HEK293 (cell line): Measurements from ENCODE around the gene TMEM213.

Source experiments
- CTCF ChIA-PET: fragments of 350-600 bp; formaldehyde crosslinking; extraction: SDS; loops from one replicate; lab custom pipeline; 2021; ENCODE audit warnings: antibody characterized with exemption; lab: Yijun Ruan, JAX
- POLR2A ChIA-PET: fragments of 300-600 bp; formaldehyde crosslinking; extraction: SDS; loops from one replicate; lab custom pipeline; 2020; ENCODE audit warnings: antibody characterized with exemption, inconsistent platforms; lab: Yijun Ruan, JAX
- H3K27ac ChIP-seq: fragments of 200-500 bp; sonication (Bioruptor generic); 2 replicates; pipeline ENCODE4 v1.5.1; 2014; ENCODE audit warnings: low read depth, low read length, control low read depth, inconsistent platforms; ENCODE audit errors: extremely low read depth
- H3K36me3 ChIP-seq, 2 experiments: fragments of 200-500 bp in 1 of 2; sonication (Bioruptor generic) in 1 of 2; 1 replicate in 1 of 2; 2 replicates in 1 of 2; pipeline ENCODE4 v1.5.1; 2014 to 2017; ENCODE audit warnings: inconsistent platforms in 2 of 2, low read length in 2 of 2; ENCODE audit not compliant: control insufficient read depth in 2 of 2, insufficient read depth in 1 of 2
- H3K4me1 ChIP-seq: fragments of 200-500 bp; sonication (Bioruptor generic); 2 replicates; pipeline ENCODE4 v1.5.1; 2014; ENCODE audit warnings: mild to moderate bottlenecking, low read length, inconsistent platforms; ENCODE audit not compliant: control insufficient read depth, insufficient read depth
- H3K4me3 ChIP-seq: 2 replicates; pipeline ENCODE4 v1.5.1; 2011; ENCODE audit warnings: low read depth, mild to moderate bottlenecking, control low read depth, low read length, moderate library complexity
- H3K9me3 ChIP-seq: fragments of 200-500 bp; sonication (Bioruptor generic); 2 replicates; pipeline ENCODE4 v1.5.1; 2014; ENCODE audit warnings: low read depth, low read length, inconsistent platforms; ENCODE audit not compliant: control insufficient read depth, insufficient read depth
- RBAK ChIP-seq: fragments of 450-650 bp; formaldehyde crosslinking; IDR thresholded peaks from 2 replicates; pipeline ENCODE4 v1.5.1; 2016; ENCODE audit warnings: missing biosample characterization, missing genetic modification characterization
- SCRT1 ChIP-seq: fragments of 450-650 bp; formaldehyde crosslinking; IDR thresholded peaks from 2 replicates; pipeline ENCODE4 v1.5.1; 2016; ENCODE audit warnings: missing biosample characterization, missing genetic modification characterization, borderline replicate concordance
- ZBTB7A ChIP-seq: fragments of 450-650 bp; formaldehyde crosslinking; IDR thresholded peaks from 2 replicates; pipeline ENCODE4 v1.5.1; 2016; ENCODE audit warnings: low read depth, missing biosample characterization, missing genetic modification characterization
- ZEB2 ChIP-seq: fragments of 450-650 bp; formaldehyde crosslinking; IDR thresholded peaks from 2 replicates; pipeline ENCODE4 v1.5.1; 2016; ENCODE audit warnings: missing biosample characterization, missing genetic modification characterization
- ZFHX2 ChIP-seq: fragments of 450-650 bp; formaldehyde crosslinking; conservative IDR thresholded peaks from 2 replicates; pipeline ENCODE4 v1.5.1; 2016; ENCODE audit warnings: missing biosample characterization, missing genetic modification characterization
- ZFP41 ChIP-seq: fragments of 450-650 bp; formaldehyde crosslinking; IDR thresholded peaks from 2 replicates; pipeline ENCODE4 v1.5.1; 2016; ENCODE audit warnings: missing biosample characterization, missing genetic modification characterization, borderline replicate concordance
- ZNF114 ChIP-seq: fragments of 450-650 bp; formaldehyde crosslinking; IDR thresholded peaks from 2 replicates; pipeline ENCODE4 v1.5.0; 2017; ENCODE audit warnings: missing biosample characterization, missing genetic modification characterization
- ZNF146 ChIP-seq: fragments of 450-650 bp; formaldehyde crosslinking; IDR thresholded peaks from 2 replicates; pipeline ENCODE4 v1.5.1; 2016; ENCODE audit warnings: missing biosample characterization, missing genetic modification characterization
- ZNF169 ChIP-seq: fragments of 450-650 bp; formaldehyde crosslinking; IDR thresholded peaks from 2 replicates; pipeline ENCODE4 v1.5.1; 2016; ENCODE audit warnings: missing biosample characterization, missing genetic modification characterization
- ZNF211 ChIP-seq: fragments of 450-650 bp; formaldehyde crosslinking; IDR thresholded peaks from 2 replicates; pipeline ENCODE4 v1.5.1; 2016; ENCODE audit warnings: low read depth, missing biosample characterization, missing genetic modification characterization
- ZNF548 ChIP-seq: fragments of 450-650 bp; formaldehyde crosslinking; IDR thresholded peaks from 2 replicates; pipeline ENCODE4 v1.5.1; 2016; ENCODE audit warnings: missing biosample characterization, missing genetic modification characterization
- ZNF571 ChIP-seq: fragments of 450-650 bp; formaldehyde crosslinking; IDR thresholded peaks from 2 replicates; pipeline ENCODE4 v1.5.0; 2017; ENCODE audit warnings: missing biosample characterization, missing genetic modification characterization
- ZNF610 ChIP-seq: fragments of 450-650 bp; formaldehyde crosslinking; IDR thresholded peaks from 2 replicates; pipeline ENCODE4 v1.5.1; 2016; ENCODE audit warnings: missing biosample characterization, missing genetic modification characterization, borderline replicate concordance
- ZNF654 ChIP-seq: fragments of 450-650 bp; formaldehyde crosslinking; IDR thresholded peaks from 2 replicates; pipeline ENCODE4 v1.5.1; 2016; ENCODE audit warnings: low read depth, missing biosample characterization, missing genetic modification characterization
- ZNF777 ChIP-seq: fragments of 450-650 bp; formaldehyde crosslinking; IDR thresholded peaks from 2 replicates; pipeline ENCODE4 v1.5.1; 2017; ENCODE audit warnings: missing biosample characterization, missing genetic modification characterization, borderline replicate concordance
- ZNF791 ChIP-seq: fragments of 450-650 bp; formaldehyde crosslinking; IDR thresholded peaks from 2 replicates; pipeline ENCODE4 v1.5.1; 2016; ENCODE audit warnings: missing biosample characterization, missing genetic modification characterization
- TF ChIP-seq, protein P1 (sequence below): fragments of 450-650 bp; formaldehyde crosslinking; IDR thresholded peaks from 2 replicates; pipeline ENCODE4 v1.5.0; 2017; ENCODE audit warnings: missing biosample characterization, missing genetic modification characterization, borderline replicate concordance
- TF ChIP-seq, protein P2 (sequence below): fragments of 450-650 bp; formaldehyde crosslinking; IDR thresholded peaks from 2 replicates; pipeline ENCODE4 v1.5.1; 2016; ENCODE audit warnings: missing biosample characterization, missing genetic modification characterization, borderline replicate concordance

Gene TMEM213

DNA sequence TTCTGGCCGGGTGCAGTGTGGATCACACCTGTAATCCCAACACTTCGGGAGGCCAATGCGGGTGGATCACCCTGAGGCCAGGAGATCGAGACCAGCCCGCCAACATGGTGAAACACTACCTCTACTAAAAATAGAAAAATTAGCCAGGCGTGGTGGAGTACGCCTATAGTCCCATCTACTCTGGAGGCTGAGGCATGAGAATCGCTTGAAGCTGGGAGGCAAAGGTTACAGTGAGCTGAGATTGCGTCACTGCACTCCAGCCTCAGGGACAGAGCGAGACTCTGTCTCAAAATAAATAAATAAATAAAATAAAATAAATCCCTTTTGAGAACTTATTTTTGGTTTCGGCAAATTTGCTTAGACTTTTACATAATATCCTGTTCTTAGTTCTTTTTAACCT is 31.5 kb downstream of the TMEM213 start:
- POLR2A ChIA-PET: no interaction called here
- Histone ChIP-seq H3K9me3 (no peaks in the 10 kb centered on the region), H3K36me3 (no peaks in the 10 kb centered on the region), H3K27ac (no peak overlapping the region), H3K4me3 (no peak overlapping the region), H3K4me1 (no peaks in the 10 kb centered on the region)
- CTCF ChIA-PET: interaction anchor here (0.6 kb wide), 1 partner anchor 13 kb away, joined by 3 read pairs; no protein-coding TSS in a partner anchor
- TF ChIP-seq ZNF610 (tag by site-specific recombination): no peak

DNA sequence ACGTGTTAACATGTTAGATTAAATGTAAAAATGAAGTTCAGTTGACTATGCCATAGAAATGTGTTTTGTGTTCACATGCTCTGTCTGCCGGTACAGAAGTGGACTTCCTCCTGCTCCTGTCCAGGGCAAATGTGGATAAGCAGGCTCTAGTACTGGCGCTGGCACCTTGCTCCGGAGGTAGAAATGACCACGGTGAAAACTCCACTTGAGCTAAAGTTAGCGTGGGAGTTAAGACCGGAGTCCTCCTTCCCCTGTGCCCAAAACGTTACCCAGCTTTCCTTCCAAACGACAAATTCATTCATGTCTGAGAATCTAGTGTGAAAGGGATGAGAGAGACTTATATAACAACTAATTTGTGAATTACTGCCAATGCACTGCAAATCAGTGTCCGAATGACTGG is 35.2 kb downstream of the TMEM213 start:
- Histone ChIP-seq H3K36me3 (peaks cover 0 to 25% of the 10 kb centered on the region in 2 experiments; a peak in 1 of 3 replicates), H3K4me1 (0 out of 2 replicates have a peak, but pooled peaks cover 3% of the 10 kb centered on the region), H3K9me3 (no peaks in the 10 kb centered on the region), H3K27ac (no peak overlapping the region), H3K4me3 (no peak overlapping the region)
- ChIA-PET POLR2A (no interaction called here), CTCF (no interaction called here)
- TF ChIP-seq ZNF169 (tag by site-specific recombination): no peak

DNA sequence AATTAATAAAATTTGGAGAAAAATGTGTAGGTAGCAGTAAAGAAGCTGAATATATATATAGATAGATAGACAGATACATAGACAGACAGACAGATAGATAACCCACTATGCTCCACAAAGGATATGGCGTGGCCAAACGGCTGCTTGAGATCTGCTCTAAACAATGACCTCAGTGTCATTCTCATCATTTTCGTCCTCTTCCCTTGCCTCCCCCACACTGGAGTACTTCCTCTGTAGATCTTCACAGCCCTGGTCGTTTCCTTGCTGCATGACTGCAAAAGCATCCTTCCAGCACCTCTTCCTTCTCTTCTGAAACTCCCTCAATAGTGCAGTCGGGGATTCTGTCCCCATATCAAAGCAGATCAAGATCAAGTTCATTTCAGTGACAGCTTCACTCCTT is 35.8 kb downstream of the TMEM213 start:
- no peak overlapping the region for H3K4me3 ChIP-seq
- TF ChIP-seq RBAK: no peak
- TF ChIP-seq, all 188 proteins: peak for 0
- ChIA-PET POLR2A (no interaction called here), CTCF (no interaction called here)
- peaks cover 3% of the 10 kb centered on the region; the same call in 1 of the 2 replicates for H3K4me1 ChIP-seq
- no peaks in the 10 kb centered on the region for H3K9me3 ChIP-seq
- peaks cover 0 to 25% of the 10 kb centered on the region in 2 experiments; a peak in 1 of 3 replicates for H3K36me3 ChIP-seq
- H3K27ac ChIP-seq: no peak overlapping the region

DNA sequence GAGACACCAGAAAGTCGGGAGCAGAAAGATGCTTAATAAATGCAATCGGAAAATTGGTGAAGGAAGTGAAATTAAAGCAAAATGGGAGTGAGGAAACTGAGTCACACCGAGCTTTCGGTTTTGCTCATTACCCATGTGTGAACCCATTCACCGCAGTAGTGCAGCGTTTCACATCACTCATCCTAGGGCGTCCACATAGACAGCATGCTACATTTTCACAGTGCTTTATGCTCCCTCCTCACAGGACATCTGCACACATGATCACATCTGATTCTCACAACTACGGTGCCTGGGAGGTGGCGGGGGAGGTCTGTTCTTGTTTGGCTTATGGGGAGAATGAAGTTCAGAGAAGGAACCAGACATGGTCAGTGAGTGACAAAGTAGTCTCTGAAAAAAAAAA is 36.8 kb downstream of the TMEM213 start:
- Histone ChIP-seq H3K4me1 (peaks cover 3% of the 10 kb centered on the region; the same call in 1 of the 2 replicates), H3K9me3 (no peaks in the 10 kb centered on the region), H3K4me3 (no peak overlapping the region), H3K27ac (no peak overlapping the region), H3K36me3 (peaks cover 0 to 25% of the 10 kb centered on the region in 2 experiments; a peak in 1 of 3 replicates)
- POLR2A ChIA-PET: no interaction called here
- CTCF ChIA-PET: no interaction called here
- TF ChIP-seq ZNF548 (tag by site-specific recombination) (no peak), ZEB2 (no peak)

DNA sequence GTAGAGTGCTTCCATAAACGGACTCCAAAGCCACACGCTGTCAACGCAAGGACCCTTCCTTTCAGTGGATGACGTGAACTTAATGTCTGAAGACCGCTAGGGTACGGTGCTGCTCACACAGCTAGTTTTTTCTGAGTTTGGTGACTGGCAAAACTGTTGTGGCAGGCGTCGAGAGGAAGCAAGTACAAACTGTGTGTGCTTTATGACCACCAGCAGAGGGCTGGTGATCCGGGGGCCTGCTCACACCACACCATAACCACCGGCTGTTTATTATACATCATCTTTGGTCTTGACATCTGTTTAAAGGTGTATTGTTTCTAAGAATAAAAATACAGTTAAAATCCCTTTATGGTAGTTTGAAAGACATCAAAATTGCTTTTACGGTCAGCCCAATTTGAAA is 37.3 kb downstream of the TMEM213 start:
- CTCF ChIA-PET: no interaction called here
- Histone ChIP-seq H3K4me1 (peaks cover 3% of the 10 kb centered on the region; the same call in 1 of the 2 replicates), H3K27ac (no peak overlapping the region), H3K36me3 (peaks cover 0 to 26% of the 10 kb centered on the region in 2 experiments; a peak in 1 of 3 replicates), H3K9me3 (no peaks in the 10 kb centered on the region), H3K4me3 (no peak overlapping the region)
- POLR2A ChIA-PET: no interaction called here
- no peak for TF ChIP-seq ZNF211
- TF ChIP-seq ZNF114: no peak
- no peak for TF ChIP-seq ZFP41 (tag by site-specific recombination)
- no peak for TF ChIP-seq ZNF169 (tag by site-specific recombination)
- TF ChIP-seq, protein P1, sequence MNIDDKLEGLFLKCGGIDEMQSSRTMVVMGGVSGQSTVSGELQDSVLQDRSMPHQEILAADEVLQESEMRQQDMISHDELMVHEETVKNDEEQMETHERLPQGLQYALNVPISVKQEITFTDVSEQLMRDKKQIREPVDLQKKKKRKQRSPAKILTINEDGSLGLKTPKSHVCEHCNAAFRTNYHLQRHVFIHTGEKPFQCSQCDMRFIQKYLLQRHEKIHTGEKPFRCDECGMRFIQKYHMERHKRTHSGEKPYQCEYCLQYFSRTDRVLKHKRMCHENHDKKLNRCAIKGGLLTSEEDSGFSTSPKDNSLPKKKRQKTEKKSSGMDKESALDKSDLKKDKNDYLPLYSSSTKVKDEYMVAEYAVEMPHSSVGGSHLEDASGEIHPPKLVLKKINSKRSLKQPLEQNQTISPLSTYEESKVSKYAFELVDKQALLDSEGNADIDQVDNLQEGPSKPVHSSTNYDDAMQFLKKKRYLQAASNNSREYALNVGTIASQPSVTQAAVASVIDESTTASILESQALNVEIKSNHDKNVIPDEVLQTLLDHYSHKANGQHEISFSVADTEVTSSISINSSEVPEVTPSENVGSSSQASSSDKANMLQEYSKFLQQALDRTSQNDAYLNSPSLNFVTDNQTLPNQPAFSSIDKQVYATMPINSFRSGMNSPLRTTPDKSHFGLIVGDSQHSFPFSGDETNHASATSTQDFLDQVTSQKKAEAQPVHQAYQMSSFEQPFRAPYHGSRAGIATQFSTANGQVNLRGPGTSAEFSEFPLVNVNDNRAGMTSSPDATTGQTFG: no peak
- no peak for TF ChIP-seq ZNF548 (tag by site-specific recombination)
- no peak for TF ChIP-seq ZNF777 (tag by site-specific recombination)
- TF ChIP-seq ZFHX2: no peak
- TF ChIP-seq ZNF146 (tag by site-specific recombination): no peak
- TF ChIP-seq ZNF571 (tag by site-specific recombination): no peak
- TF ChIP-seq ZNF654 (tag by site-specific recombination): no peak
- TF ChIP-seq ZBTB7A: no peak
- TF ChIP-seq, protein P2, sequence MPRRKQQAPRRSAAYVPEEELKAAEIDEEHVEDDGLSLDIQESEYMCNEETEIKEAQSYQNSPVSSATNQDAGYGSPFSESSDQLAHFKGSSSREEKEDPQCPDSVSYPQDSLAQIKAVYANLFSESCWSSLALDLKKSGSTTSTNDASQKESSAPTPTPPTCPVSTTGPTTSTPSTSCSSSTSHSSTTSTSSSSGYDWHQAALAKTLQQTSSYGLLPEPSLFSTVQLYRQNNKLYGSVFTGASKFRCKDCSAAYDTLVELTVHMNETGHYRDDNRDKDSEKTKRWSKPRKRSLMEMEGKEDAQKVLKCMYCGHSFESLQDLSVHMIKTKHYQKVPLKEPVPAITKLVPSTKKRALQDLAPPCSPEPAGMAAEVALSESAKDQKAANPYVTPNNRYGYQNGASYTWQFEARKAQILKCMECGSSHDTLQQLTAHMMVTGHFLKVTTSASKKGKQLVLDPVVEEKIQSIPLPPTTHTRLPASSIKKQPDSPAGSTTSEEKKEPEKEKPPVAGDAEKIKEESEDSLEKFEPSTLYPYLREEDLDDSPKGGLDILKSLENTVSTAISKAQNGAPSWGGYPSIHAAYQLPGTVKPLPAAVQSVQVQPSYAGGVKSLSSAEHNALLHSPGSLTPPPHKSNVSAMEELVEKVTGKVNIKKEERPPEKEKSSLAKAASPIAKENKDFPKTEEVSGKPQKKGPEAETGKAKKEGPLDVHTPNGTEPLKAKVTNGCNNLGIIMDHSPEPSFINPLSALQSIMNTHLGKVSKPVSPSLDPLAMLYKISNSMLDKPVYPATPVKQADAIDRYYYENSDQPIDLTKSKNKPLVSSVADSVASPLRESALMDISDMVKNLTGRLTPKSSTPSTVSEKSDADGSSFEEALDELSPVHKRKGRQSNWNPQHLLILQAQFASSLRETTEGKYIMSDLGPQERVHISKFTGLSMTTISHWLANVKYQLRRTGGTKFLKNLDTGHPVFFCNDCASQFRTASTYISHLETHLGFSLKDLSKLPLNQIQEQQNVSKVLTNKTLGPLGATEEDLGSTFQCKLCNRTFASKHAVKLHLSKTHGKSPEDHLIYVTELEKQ (tag by site-specific recombination): no peak
- no peak for TF ChIP-seq ZNF791 (tag by site-specific recombination)
- TF ChIP-seq SCRT1 (tag by site-specific recombination): no peak
